Cerebellar cortex (tissue), 1 donor: ENCODE measurements around the gene STARD13.
A peak's percentile ranks its signal among the peaks of the same experiment; 100 is the strongest.

Experiments used
- DNase-seq: peaks from one replicate; pipeline ENCODE4 v3.0.0-alpha.2; 2015; ENCODE audit warnings: low spot score

STARD13 gene

GRCh38 chr13:33285420-33286124, at the start of gene STARD13:
TSS of gene STARD13 (minus strand) at chr13:33285755. CDS start at chr13:33285638, 117 bp downstream.
- DNase-seq, result peak; percentile 56

- no peak for DNase-seq
These were observed 49.3 kb upstream of the STARD13 start for GRCh38 chr13:33334831-33335230.

GRCh38 chr13:33331962-33332361, 46.4 kb upstream of the STARD13 start:
- no peak for DNase-seq

- no peak for DNase-seq
These were observed 44.9 kb upstream of the STARD13 start for GRCh38 chr13:33330483-33330882.

GRCh38 chr13:33328701-33329100, 43.1 kb upstream of the STARD13 start:
- DNase-seq, result no peak

GRCh38 chr13:33326723-33327122, 41.2 kb upstream of the STARD13 start:
- no peak for DNase-seq

GRCh38 chr13:33326246-33326645, 40.7 kb upstream of the STARD13 start:
- no peak for DNase-seq

GRCh38 chr13:33323801-33324510, 38.4 kb upstream of the STARD13 start:
- DNase-seq, result peak; percentile 8

GRCh38 chr13:33322965-33323668, 37.6 kb upstream of the STARD13 start:
- DNase-seq, result no peak

GRCh38 chr13:33322543-33322809, 36.9 kb upstream of the STARD13 start:
- no peak for DNase-seq

GRCh38 chr13:33321686-33322542, 36.4 kb upstream of the STARD13 start:
- DNase-seq, result no peak

GRCh38 chr13:33319859-33320258, 34.3 kb upstream of the STARD13 start:
- DNase-seq, result no peak

- no peak for DNase-seq
These were observed 33.2 kb upstream of the STARD13 start for GRCh38 chr13:33318744-33319143.

GRCh38 chr13:33318037-33318436, 32.5 kb upstream of the STARD13 start:
- DNase-seq, result no peak

GRCh38 chr13:33316890-33317289, 31.3 kb upstream of the STARD13 start:
- no peak for DNase-seq

- no peak for DNase-seq
These were observed 27.9 kb upstream of the STARD13 start for GRCh38 chr13:33313504-33313903.

GRCh38 chr13:33312861-33313212, 27.3 kb upstream of the STARD13 start:
- no peak for DNase-seq

- peak; percentile 2 for DNase-seq
These were observed 26.8 kb upstream of the STARD13 start for GRCh38 chr13:33312150-33312860.

GRCh38 chr13:33311040-33311439, 25.5 kb upstream of the STARD13 start:
- DNase-seq, result no peak

- no peak for DNase-seq
These were observed 24.9 kb upstream of the STARD13 start for GRCh38 chr13:33310245-33311038.

- DNase-seq, result no peak
These were observed 23.3 kb upstream of the STARD13 start for GRCh38 chr13:33308863-33309262.
